Spleen (tissue), 11 donors: ENCODE results near the gene PLCD4. TPM values are rescaled to one million over a fixed set of nuclear protein-coding genes. Genes with fewer than 3 reads are reported as not detected.

Experiments
- DNase-seq: peaks from one replicate; pipeline ENCODE4 v3.0.0-alpha.2; 2020
- H3K27ac ChIP-seq, 8 donors: fragments of 200-600 bp; sonication (generic) in 7 of 8; 1 replicate in 4 of 8; 2 replicates in 4 of 8; pipeline versions ENCODE4 v1.5.0 to v1.8.0; 2016 to 2021; ENCODE audit warnings: inconsistent platforms in 4 of 8, mild to moderate bottlenecking in 4 of 8, moderate library complexity in 1 of 8
- H3K27me3 ChIP-seq, 7 donors: fragments of 200-600 bp; sonication (generic) in 6 of 7; replicated peaks in 1 of 7; 1 replicate in 4 of 7; 2 replicates in 3 of 7; pipeline versions ENCODE4 v1.5.0 to v1.8.0; 2016 to 2021; ENCODE audit warnings: inconsistent platforms in 3 of 7, mild to moderate bottlenecking in 1 of 7
- H3K36me3 ChIP-seq, 6 donors: fragments of 200-600 bp; sonication (generic) in 5 of 6; 1 replicate in 4 of 6; 2 replicates in 2 of 6; pipeline versions ENCODE4 v1.5.0 to v1.8.0; 2016 to 2021; ENCODE audit warnings: inconsistent platforms in 2 of 6
- H3K4me1 ChIP-seq, 6 donors: fragments of 200-600 bp; sonication (generic) in 5 of 6; 1 replicate in 3 of 6; 2 replicates in 3 of 6; pipeline versions ENCODE4 v1.5.0 to v1.8.0; 2016 to 2021; ENCODE audit warnings: inconsistent platforms in 3 of 6
- H3K4me3 ChIP-seq, 8 donors: fragments of 200-600 bp; sonication (generic) in 7 of 8; 1 replicate in 4 of 8; 2 replicates in 4 of 8; pipeline versions ENCODE4 v1.5.0 to v1.8.0; 2016 to 2021; ENCODE audit warnings: inconsistent platforms in 4 of 8, mild to moderate bottlenecking in 4 of 8, moderate library complexity in 2 of 8
- H3K9me3 ChIP-seq, 8 donors: fragments of 200-600 bp; sonication (generic) in 7 of 8; 1 replicate in 4 of 8; 2 replicates in 4 of 8; pipeline versions ENCODE4 v1.5.0 to v1.8.0; 2016 to 2021; ENCODE audit warnings: inconsistent platforms in 4 of 8
- CTCF ChIP-seq, 11 experiments: fragments of 200-600 bp in 7 of 11; fragments of 450-650 bp in 4 of 11; sonication (generic) in 4 of 11; IDR thresholded peaks in 8 of 11; conservative IDR thresholded peaks in 3 of 11; 1 replicate in 7 of 11; 2 replicates in 4 of 11; pipeline versions ENCODE4 v1.4.0 to v1.8.0; 2016 to 2021; ENCODE audit warnings: antibody characterized with exemption in 11 of 11, inconsistent platforms in 4 of 11, mild to moderate bottlenecking in 1 of 11
- POLR2A ChIP-seq, 3 donors: fragments of 450-650 bp; IDR thresholded peaks; one replicate each; pipeline ENCODE4 v1.5.1; 2017; ENCODE audit warnings: antibody characterized with exemption in 3 of 3, mild to moderate bottlenecking in 1 of 3
- POLR2AphosphoS5 ChIP-seq, 3 donors: sonication (generic); formaldehyde crosslinking; IDR thresholded peaks; one replicate each; pipeline ENCODE4 v1.5.1; 2017; ENCODE audit warnings: antibody characterized with exemption in 3 of 3
- WGBS, 5 donors: extraction: QIAGEN DNeasy Blood & Tissue Kit in 3 of 5; methylation state at CpG; one replicate each; pipeline versions ENCODE4 v1.1.5 to v1.1.7; 2013 to 2018; 5-methylcytosine and 5-hydroxymethylcytosine counted together
- intact Hi-C: fragments of 100-400 bp; cut with DNase I; formaldehyde crosslinking; loops from one replicate; pipeline ENCODE4 v1.15.0; 2023; ENCODE audit warnings: low total_unique reads
- polyA plus RNA-seq, 3 donors: library from polyadenylated mRNA; stranded (reverse); fragments of 200-250 nt; gene quantifications; one replicate each; pipeline ENCODE4 v1.2.1, GENCODE V29; 2013
- total RNA-seq, 7 donors: library from RNA; depleted of rRNA in 3 of 7; stranded (reverse); fragments of >200 nt in 3 of 7; fragmentation: NEBNext Ultra II Directional in 4 of 7; extraction: Animal tissue kit (Norgen Biotek cat#: 25700) in 4 of 7; gene quantifications; one replicate each; pipeline versions ENCODE4 v1.1.0 to v1.2.1, GENCODE V29; 2016 to 2021
- donor health status: healthy with polysubstance abuse.
- donor health status: DM: no; HTN: no; CAD: no; lungs with moderate emphysema.
- donor health status: DM: no; HTN: no; CAD: no.
- donor health status: Bipolar disorder and iron deficiency.
- donor health status: healthy.
- donor health status: DM: no; HTN: no; CAD: no.
- donor health status: DM: yes; HTN: yes; CAD: no.

Gene PLCD4
- total and polyA plus RNA-seq, 10 donors: 0.13 to 0.92 (median 0.55) TPM

DNA sequence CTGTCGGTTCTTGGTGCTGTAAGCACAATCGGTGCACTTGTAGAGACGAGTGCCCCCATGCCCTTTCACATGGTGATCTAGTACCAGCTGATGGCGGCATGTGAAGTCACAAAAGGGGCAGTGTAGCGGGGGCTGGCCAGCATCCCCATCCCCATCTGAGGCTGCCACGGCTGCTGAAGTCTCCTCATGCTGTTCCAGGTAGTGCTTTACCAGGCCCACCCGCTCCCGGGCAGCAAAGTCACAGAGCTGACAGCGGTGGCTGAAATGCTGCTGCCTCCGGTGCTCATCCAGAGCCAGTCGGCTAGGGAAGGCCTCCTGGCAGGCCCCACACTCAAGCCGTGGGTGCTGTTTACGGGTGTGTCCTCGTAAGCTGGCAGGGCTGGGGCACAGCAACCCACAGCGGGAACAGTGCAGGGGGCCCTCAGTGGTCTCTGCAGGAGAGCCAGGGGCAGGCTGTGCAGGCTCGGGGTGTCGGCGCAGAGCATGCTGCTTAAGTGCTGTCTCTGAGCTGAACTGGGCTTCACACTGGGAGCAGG, 34.5 kb downstream of the PLCD4 start:
- H3K27me3 ChIP-seq: no peaks in the 10 kb centered on the region
- no peaks in the 10 kb centered on the region for H3K4me1 ChIP-seq
- TF ChIP-seq POLR2A (IDR thresholded peaks at IDR 0.05) (no peak), POLR2AphosphoS5 (IDR thresholded peaks at IDR 0.05) (peak in 1 of 3 donors; percentile 23)
- intact Hi-C loops: no loop called here
- DNase-seq: no peak
- H3K27ac ChIP-seq: no peak overlapping the region
- no peak overlapping the region for H3K4me3 ChIP-seq
- H3K36me3 ChIP-seq: peaks cover 9 to 100% (median 90%) of the 10 kb centered on the region in 6 donors
- WGBS, 5 donors: 94 to 98% (median 95%) methylated on average over 10 to 18 of the region's 18 CpGs
- no peaks in the 10 kb centered on the region for H3K9me3 ChIP-seq

- Histone ChIP-seq H3K4me1 (peaks cover 0 to 2% (median 0%) of the 10 kb centered on the region in 6 donors), H3K9me3 (no peaks in the 10 kb centered on the region), H3K36me3 (peaks cover 9 to 100% (median 89%) of the 10 kb centered on the region in 6 donors), H3K27ac (no peak overlapping the region), H3K4me3 (no peak overlapping the region), H3K27me3 (no peaks in the 10 kb centered on the region)
- intact Hi-C loops: no loop called here
- DNase-seq: no peak
- 92 to 97% (median 94%) methylated on average over 15 to 17 of the region's 17 CpGs for WGBS, 5 donors
- no peak for TF ChIP-seq POLR2A (IDR thresholded peaks at IDR 0.05)
- peak in 1 of 3 donors; percentile 37 for TF ChIP-seq POLR2AphosphoS5 (IDR thresholded peaks at IDR 0.05)
Measured at GRCh38 chr2:218642786-218643185, 35.1 kb downstream of the PLCD4 start.

DNA sequence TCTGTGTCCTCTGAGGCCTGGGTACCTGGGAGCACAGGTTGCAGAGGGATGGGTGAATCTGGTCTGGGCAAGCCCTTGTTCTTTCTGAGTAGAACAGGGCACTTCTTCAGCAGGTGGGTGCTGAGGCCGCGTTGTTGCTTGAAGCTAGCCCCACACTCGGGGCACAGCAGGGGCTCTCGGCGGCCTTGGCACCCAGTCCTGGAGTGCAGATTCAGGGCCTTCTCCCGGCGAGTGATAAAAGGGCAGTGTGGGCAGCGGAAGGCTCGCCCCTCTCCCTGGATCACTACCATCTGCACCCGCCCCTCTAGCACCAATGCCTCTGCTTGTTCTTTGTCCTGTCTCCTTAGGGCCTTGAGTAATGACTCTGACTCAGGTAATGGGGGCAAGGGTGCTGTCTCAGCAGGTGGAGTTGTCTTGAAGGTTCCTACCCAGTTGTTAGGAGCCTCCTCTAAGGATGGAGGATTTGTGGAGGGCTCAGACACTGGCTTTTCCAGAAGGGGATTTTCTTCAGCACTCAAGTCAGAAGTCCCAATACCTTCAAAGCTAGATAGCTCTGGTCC, 36.1 kb downstream of the PLCD4 start:
- Histone ChIP-seq H3K27me3 (no peaks in the 10 kb centered on the region), H3K27ac (no peak overlapping the region), H3K4me1 (peaks cover 0 to 12% (median 5%) of the 10 kb centered on the region in 6 donors), H3K36me3 (peaks cover 9 to 100% (median 89%) of the 10 kb centered on the region in 6 donors), H3K4me3 (no peak overlapping the region), H3K9me3 (no peaks in the 10 kb centered on the region)
- peak in 1 of 3 donors; percentile 7 for TF ChIP-seq POLR2AphosphoS5 (IDR thresholded peaks at IDR 0.05)
- TF ChIP-seq CTCF (IDR thresholded peaks at IDR 0.05 in 8 of 11, conservative IDR thresholded peaks at IDR 0.05 in 3 of 11): no peak
- WGBS, 5 donors: 94 to 100% (median 96%) methylated on average over 5 to 10 of the region's 10 CpGs
- intact Hi-C loops: no loop called here
- no peak for DNase-seq

DNA sequence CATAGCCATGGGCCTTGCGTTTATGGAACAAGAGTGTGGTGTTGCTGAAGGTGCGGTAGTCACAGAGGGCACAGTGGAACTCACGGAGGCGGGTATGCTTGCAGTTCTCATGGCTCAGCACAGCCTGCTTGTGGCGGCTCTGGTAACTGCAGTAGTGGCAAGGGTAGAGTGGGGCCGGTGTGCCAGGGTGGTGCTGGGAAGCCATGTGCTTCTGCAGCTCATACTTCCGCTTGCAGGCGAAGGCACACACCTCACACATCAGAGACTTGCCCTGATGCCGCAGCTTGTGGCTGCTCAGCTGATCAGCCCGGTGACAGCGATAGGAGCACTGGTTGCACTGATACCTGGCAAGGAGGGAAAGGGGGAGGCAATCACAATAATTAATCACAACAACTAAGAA, 37.0 kb downstream of the PLCD4 start:
- H3K4me3 ChIP-seq: no peak overlapping the region
- peaks cover 0 to 12% (median 5%) of the 10 kb centered on the region in 6 donors for H3K4me1 ChIP-seq
- no peak overlapping the region for H3K27ac ChIP-seq
- WGBS, 5 donors: 93 to 97% (median 96%) methylated on average over 10 to 11 of the region's 11 CpGs
- TF ChIP-seq POLR2AphosphoS5 (IDR thresholded peaks at IDR 0.05): no peak
- TF ChIP-seq CTCF (IDR thresholded peaks at IDR 0.05 in 8 of 11, conservative IDR thresholded peaks at IDR 0.05 in 3 of 11): no peak
- TF ChIP-seq POLR2A (IDR thresholded peaks at IDR 0.05): no peak
- peaks cover 5 to 100% (median 89%) of the 10 kb centered on the region in 6 donors for H3K36me3 ChIP-seq
- no peak for DNase-seq
- no peaks in the 10 kb centered on the region for H3K9me3 ChIP-seq
- no peaks in the 10 kb centered on the region for H3K27me3 ChIP-seq
- intact Hi-C loops: no loop called here

GRCh38 chr2:218645126-218645525, 37.4 kb downstream of the PLCD4 start:
- 78 to 97% (median 94%) methylated on average over 1 of the region's 1 CpG for WGBS, 5 donors
- no peak overlapping the region for H3K27ac ChIP-seq
- intact Hi-C loops: no loop called here
- peaks cover 5 to 100% (median 90%) of the 10 kb centered on the region in 6 donors for H3K36me3 ChIP-seq
- peaks cover 0 to 12% (median 5%) of the 10 kb centered on the region in 6 donors for H3K4me1 ChIP-seq
- no peaks in the 10 kb centered on the region for H3K27me3 ChIP-seq
- no peak for TF ChIP-seq POLR2A (IDR thresholded peaks at IDR 0.05)
- no peak for TF ChIP-seq POLR2AphosphoS5 (IDR thresholded peaks at IDR 0.05)
- TF ChIP-seq CTCF (IDR thresholded peaks at IDR 0.05 in 8 of 11, conservative IDR thresholded peaks at IDR 0.05 in 3 of 11): no peak
- H3K9me3 ChIP-seq: no peaks in the 10 kb centered on the region
- DNase-seq: no peak
- no peak overlapping the region for H3K4me3 ChIP-seq
